K562 (cell line): ENCODE measurements around the gene BTD. TPM values are rescaled to one million over a fixed set of nuclear protein-coding genes. Genes with fewer than 3 reads are reported as not detected.
A peak's percentile ranks its signal among the peaks of the same experiment; 100 is the strongest.

ENCODE experiments used
- BRD9 ChIP-seq: fragments of 450-650 bp; IDR thresholded peaks from 2 replicates; pipeline ENCODE4 v1.6.1; 2018; ENCODE audit warnings: low read depth; ENCODE audit not compliant: partially characterized antibody
- CHCHD3 ChIP-seq: fragments of 250-450 bp; sonication (Bioruptor Pico); IDR thresholded peaks from 2 replicates; pipeline ENCODE4 v2.1.2; 2022; ENCODE audit warnings: mild to moderate bottlenecking
- CLOCK ChIP-seq: fragments of 250-450 bp; sonication (Bioruptor Pico); IDR thresholded peaks from 2 replicates; pipeline ENCODE4 v1.4.0; 2020; ENCODE audit warnings: mild to moderate bottlenecking, moderate library complexity, borderline replicate concordance
- FIP1L1 ChIP-seq: fragments of 200-400 bp; formaldehyde crosslinking; IDR thresholded peaks from 2 replicates; pipeline ENCODE4 v1.6.1; 2018; ENCODE audit warnings: mild to moderate bottlenecking, low read depth, low read length; ENCODE audit not compliant: poor library complexity, severe bottlenecking
- GABPA ChIP-seq: fragments of 200-800 bp; sonication (Bioruptor generic); conservative IDR thresholded peaks from 2 replicates; pipeline ENCODE4 v1.6.1; 2016; ENCODE audit warnings: low read depth, missing genetic modification characterization, missing compliant biosample characterization
- JUND ChIP-seq, 2 experiments: IDR thresholded peaks; 2 replicates in 1 of 2; 3 replicates in 1 of 2; pipeline ENCODE4 v1.6.1; 2011; ENCODE audit warnings: borderline replicate concordance in 2 of 2, low read depth in 2 of 2, low read length in 2 of 2, improper control_type of control experiment in 1 of 2, missing biosample characterization in 1 of 2, missing genetic modification characterization in 1 of 2, missing genetic modification reagents in 1 of 2
- MIER1 ChIP-seq: fragments of 450-650 bp; IDR thresholded peaks from 2 replicates; pipeline ENCODE4 v1.6.1; 2016; ENCODE audit warnings: antibody characterized with exemption, mild to moderate bottlenecking, low read depth
- NEUROD1 ChIP-seq: fragments of 150-350 bp; IDR thresholded peaks from 2 replicates; pipeline ENCODE4 v1.6.1; 2014; ENCODE audit warnings: borderline replicate concordance, low read length, low read depth; ENCODE audit not compliant: partially characterized antibody
- NR2C1 ChIP-seq, 2 experiments: fragments of 450-650 bp; IDR thresholded peaks; 2 replicates each; pipeline ENCODE4 v1.6.1; 2017; ENCODE audit warnings: mild to moderate bottlenecking in 2 of 2, antibody characterized with exemption in 1 of 2, inconsistent platforms in 1 of 2, missing compliant biosample characterization in 1 of 2, missing genetic modification characterization in 1 of 2
- SMARCC2 ChIP-seq: fragments of 450-650 bp; IDR thresholded peaks from 2 replicates; pipeline ENCODE4 v1.6.1; 2017; ENCODE audit warnings: antibody characterized with exemption, moderate library complexity, mild to moderate bottlenecking, low read depth
- ZBTB33 ChIP-seq: sonication (generic); formaldehyde crosslinking; IDR thresholded peaks from 2 replicates; pipeline ENCODE4 v1.8.1; 2023; ENCODE audit warnings: mild to moderate bottlenecking, missing genetic modification reagents
- polyA plus RNA-seq, 8 experiments: library from polyadenylated mRNA; depleted of rRNA in 4 of 8; stranded (reverse) in 5 of 8; unstranded in 3 of 8; fragments of >200 nt; fragmentation: Nextera tagmentation in 2 of 8; fragmentation: Illumina TruSeq in 1 of 8; extraction: Ambion mirVana in 2 of 8; extraction: Trizol in 1 of 8; gene quantifications; 2 replicates each; pipeline versions ENCODE4 v1.2.1 to v1.2.3, GENCODE V29; 2011 to 2014; ENCODE audit warnings: inconsistent platforms in 1 of 8, missing spikeins in 1 of 8
- total RNA-seq, 7 experiments: library from RNA; depleted of rRNA in 6 of 7; stranded (reverse); fragments of >200 nt in 6 of 7; fragmentation: Illumina TruSeq in 2 of 7; extraction: Trizol in 2 of 7; gene quantifications; 2 replicates each; pipeline versions ENCODE4 v1.2.1 to v1.2.3, GENCODE V29; 2011 to 2021; ENCODE audit warnings: low replicate concordance in 1 of 7
- TF ChIP-seq, protein P1 (sequence below), 2 experiments: IDR thresholded peaks in 1 of 2; conservative IDR thresholded peaks in 1 of 2; 2 replicates each; pipeline ENCODE4 v1.6.1; 2016; ENCODE audit warnings: low read depth in 2 of 2, mild to moderate bottlenecking in 1 of 2, missing compliant biosample characterization in 1 of 2, missing genetic modification characterization in 1 of 2, moderate library complexity in 1 of 2
- TF ChIP-seq, protein P2 (sequence below): fragments of 450-650 bp; IDR thresholded peaks from 2 replicates; pipeline ENCODE4 v1.6.1; 2016; ENCODE audit warnings: antibody characterized with exemption
- TF ChIP-seq, protein P3 (sequence below): fragments of 450-650 bp; formaldehyde crosslinking; IDR thresholded peaks from 2 replicates; pipeline ENCODE4 v1.4.0; 2020; ENCODE audit warnings: mild to moderate bottlenecking, moderate library complexity

Gene BTD
- total and polyA plus RNA-seq, 9 of the 15 experiments (the other 6 are each of a cell fraction or from before 2014, with no cell fraction given) = 6.6 to 26.2 (median 10.6) TPM

DNA sequence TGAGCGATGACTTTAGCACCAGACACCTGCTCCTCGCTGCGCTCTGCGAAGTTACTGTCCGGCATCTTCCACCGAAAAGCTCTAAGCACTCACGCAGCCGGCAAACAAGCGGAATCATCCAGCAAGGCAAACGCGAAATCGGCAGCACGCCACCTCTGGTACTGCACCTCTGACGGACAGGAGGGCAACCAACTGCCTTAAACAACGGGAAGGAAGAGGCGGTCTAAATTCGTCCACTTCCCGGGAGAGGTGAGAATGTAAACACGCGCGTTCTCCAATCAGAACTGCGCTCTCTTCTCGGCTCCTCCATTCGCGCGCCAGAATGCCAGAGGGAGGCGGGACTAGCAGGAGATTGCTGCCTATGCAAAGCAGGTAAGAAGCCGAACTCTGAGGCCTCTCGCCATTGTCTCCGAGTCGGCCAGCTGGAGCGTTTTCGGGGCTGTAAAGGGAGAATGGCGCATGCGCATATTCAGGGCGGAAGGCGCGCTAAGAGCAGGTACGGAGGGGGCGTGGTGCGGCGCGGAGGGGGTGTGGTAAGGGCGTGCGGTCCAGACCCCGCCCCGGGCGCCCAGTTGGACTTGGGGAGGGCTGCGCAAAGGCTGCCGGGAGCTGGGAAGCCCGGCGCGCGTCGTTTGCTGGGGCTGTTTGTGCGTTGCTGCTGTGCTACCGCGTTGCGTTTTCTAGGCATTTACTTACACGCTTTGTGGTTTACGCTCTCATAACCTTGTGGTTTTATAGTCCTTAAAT, at the start of gene BTD, which contains the start of gene HACL1 (continued):
- TF ChIP-seq, protein P1, sequence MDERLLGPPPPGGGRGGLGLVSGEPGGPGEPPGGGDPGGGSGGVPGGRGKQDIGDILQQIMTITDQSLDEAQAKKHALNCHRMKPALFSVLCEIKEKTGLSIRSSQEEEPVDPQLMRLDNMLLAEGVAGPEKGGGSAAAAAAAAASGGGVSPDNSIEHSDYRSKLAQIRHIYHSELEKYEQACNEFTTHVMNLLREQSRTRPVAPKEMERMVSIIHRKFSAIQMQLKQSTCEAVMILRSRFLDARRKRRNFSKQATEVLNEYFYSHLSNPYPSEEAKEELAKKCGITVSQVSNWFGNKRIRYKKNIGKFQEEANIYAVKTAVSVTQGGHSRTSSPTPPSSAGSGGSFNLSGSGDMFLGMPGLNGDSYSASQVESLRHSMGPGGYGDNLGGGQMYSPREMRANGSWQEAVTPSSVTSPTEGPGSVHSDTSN (CRISPR knock-in tag; IDR thresholded peaks at IDR 0.05; ENCODE audit: low read depth) = peak; percentile 90
- TF ChIP-seq, protein P1 (tag; conservative IDR thresholded peaks at IDR 0.05; ENCODE audit: low read depth) = peak; percentile 99
- TF ChIP-seq ZBTB33 (peak; percentile 25; the same call in 1 of the 2 replicates), GABPA (tag) (peak; percentile 96), JUND (IDR thresholded peaks at IDR 0.05; ENCODE audit: borderline replicate concordance, low read depth, low read length) (peak; percentile 68), JUND (tag; IDR thresholded peaks at IDR 0.05; ENCODE audit: borderline replicate concordance, low read depth, low read length) (peak; percentile 26; the same call in 1 of the 3 replicates), FIP1L1 (peak; percentile 48), NEUROD1 (peak; percentile 93), SMARCC2 (no peak), CHCHD3 (CRISPR knock-in tag) (no peak), NR2C1 (IDR thresholded peaks at IDR 0.05) (no peak), NR2C1 (tag; IDR thresholded peaks at IDR 0.05) (no peak), CLOCK (no peak), MIER1 (no peak), BRD9 (no peak)
- TF ChIP-seq, protein P2, sequence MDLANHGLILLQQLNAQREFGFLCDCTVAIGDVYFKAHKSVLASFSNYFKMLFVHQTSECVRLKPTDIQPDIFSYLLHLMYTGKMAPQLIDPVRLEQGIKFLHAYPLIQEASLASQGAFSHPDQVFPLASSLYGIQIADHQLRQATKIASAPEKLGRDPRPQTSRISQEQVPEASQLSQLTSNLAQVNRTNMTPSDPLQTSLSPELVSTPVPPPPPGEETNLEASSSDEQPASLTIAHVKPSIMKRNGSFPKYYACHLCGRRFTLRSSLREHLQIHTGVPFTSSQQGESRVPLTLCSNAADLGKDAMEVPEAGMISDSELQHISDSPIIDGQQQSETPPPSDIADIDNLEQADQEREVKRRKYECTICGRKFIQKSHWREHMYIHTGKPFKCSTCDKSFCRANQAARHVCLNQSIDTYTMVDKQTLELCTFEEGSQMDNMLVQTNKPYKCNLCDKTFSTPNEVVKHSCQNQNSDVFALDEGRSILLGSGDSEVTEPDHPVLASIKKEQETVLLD = peak; percentile 78; the same call in 1 of the 2 replicates
- TF ChIP-seq, protein P3, sequence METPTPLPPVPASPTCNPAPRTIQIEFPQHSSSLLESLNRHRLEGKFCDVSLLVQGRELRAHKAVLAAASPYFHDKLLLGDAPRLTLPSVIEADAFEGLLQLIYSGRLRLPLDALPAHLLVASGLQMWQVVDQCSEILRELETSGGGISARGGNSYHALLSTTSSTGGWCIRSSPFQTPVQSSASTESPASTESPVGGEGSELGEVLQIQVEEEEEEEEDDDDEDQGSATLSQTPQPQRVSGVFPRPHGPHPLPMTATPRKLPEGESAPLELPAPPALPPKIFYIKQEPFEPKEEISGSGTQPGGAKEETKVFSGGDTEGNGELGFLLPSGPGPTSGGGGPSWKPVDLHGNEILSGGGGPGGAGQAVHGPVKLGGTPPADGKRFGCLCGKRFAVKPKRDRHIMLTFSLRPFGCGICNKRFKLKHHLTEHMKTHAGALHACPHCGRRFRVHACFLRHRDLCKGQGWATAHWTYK (CRISPR knock-in tag) = peak; percentile 56; the same call in 1 of the 2 replicates
